ENCODE data around the gene TES.

The TES gene

GRCh38 chr7:116194115-116194514, 16.2 kb upstream of the TES start:
- Histone ChIP-seq H3K27me3 (ENCODE audit: insufficient read depth, low read length) (no peaks in the 10 kb centered on the region), H3K9ac (ENCODE audit: low read depth, low read length) (no peak overlapping the region), H3K9me3 (ENCODE audit: insufficient read depth, low read depth, low read length) (no peaks in the 10 kb centered on the region), H3K36me3 (ENCODE audit: insufficient read depth, low read length) (no peaks in the 10 kb centered on the region), H3K4me3 (ENCODE audit: low read length) (no peak overlapping the region), H3K27ac (ENCODE audit: low read depth, low read length) (no peak overlapping the region), H3K4me1 (ENCODE audit: insufficient read depth, low read length) (no peaks in the 10 kb centered on the region)
- 100% methylated on average over 2 of the region's 2 CpGs for WGBS

DNA sequence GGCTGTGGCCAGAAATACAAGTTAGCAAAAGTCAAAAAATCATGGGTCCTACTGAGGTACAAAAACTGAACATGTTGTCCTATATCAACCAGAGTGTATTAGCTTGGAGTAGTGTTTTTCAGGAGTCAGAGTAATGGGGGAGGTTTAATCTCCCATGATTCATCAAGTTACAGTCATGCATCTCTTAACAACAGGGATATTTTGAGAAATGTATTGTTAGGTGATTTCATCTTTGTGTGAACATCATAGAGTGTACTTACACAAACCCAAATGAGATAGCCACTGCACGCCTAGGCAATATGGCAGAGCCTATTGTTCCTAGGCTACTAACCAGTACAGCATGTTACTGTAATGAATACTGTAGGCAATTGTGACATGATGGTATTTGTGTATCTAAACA, 14.9 kb upstream of the TES start:
- Histone ChIP-seq H3K4me3 (ENCODE audit: low read length) (no peak overlapping the region), H3K27me3 (ENCODE audit: insufficient read depth, low read length) (no peaks in the 10 kb centered on the region), H3K9me3 (ENCODE audit: insufficient read depth, low read depth, low read length) (no peaks in the 10 kb centered on the region), H3K36me3 (ENCODE audit: insufficient read depth, low read length) (no peaks in the 10 kb centered on the region), H3K9ac (ENCODE audit: low read depth, low read length) (no peak overlapping the region), H3K4me1 (ENCODE audit: insufficient read depth, low read length) (no peaks in the 10 kb centered on the region), H3K27ac (ENCODE audit: low read depth, low read length) (no peak overlapping the region)
- WGBS = 89% methylated on average over 1 of the region's 1 CpG

DNA sequence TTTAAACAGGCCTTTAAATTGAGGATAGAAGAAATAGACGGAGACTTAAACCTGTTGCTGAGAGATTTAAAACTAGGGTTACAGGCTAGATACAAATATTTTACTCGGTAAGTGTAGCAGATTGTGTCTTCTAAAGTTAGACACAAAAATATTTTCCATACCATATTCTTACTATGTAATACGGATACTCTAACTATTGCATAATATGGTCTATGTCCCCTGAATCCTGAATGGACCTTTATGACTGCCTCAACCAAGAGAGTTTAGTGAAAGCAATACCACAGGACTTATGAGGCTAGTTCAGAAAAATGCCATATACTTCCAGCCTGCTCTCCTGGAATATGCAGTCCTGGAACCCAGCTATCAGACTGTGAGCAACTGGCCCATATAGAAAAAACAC, 13.4 kb upstream of the TES start:
- no peaks in the 10 kb centered on the region for H3K4me1 ChIP-seq (ENCODE audit: insufficient read depth, low read length)
- no peaks in the 10 kb centered on the region for H3K9me3 ChIP-seq (ENCODE audit: insufficient read depth, low read depth, low read length)
- WGBS = 95% methylated on average over 3 of the region's 3 CpGs
- H3K27me3 ChIP-seq (ENCODE audit: insufficient read depth, low read length) = no peaks in the 10 kb centered on the region
- H3K9ac ChIP-seq (ENCODE audit: low read depth, low read length) = no peak overlapping the region
- no peak overlapping the region for H3K4me3 ChIP-seq (ENCODE audit: low read length)
- H3K27ac ChIP-seq (ENCODE audit: low read depth, low read length) = no peak overlapping the region
- no peaks in the 10 kb centered on the region for H3K36me3 ChIP-seq (ENCODE audit: insufficient read depth, low read length)

GRCh38 chr7:116197360-116197759, 13.0 kb upstream of the TES start:
- H3K4me1 ChIP-seq (ENCODE audit: insufficient read depth, low read length) = no peaks in the 10 kb centered on the region
- no peak overlapping the region for H3K27ac ChIP-seq (ENCODE audit: low read depth, low read length)
- WGBS = 95% methylated on average over 3 of the region's 3 CpGs

DNA sequence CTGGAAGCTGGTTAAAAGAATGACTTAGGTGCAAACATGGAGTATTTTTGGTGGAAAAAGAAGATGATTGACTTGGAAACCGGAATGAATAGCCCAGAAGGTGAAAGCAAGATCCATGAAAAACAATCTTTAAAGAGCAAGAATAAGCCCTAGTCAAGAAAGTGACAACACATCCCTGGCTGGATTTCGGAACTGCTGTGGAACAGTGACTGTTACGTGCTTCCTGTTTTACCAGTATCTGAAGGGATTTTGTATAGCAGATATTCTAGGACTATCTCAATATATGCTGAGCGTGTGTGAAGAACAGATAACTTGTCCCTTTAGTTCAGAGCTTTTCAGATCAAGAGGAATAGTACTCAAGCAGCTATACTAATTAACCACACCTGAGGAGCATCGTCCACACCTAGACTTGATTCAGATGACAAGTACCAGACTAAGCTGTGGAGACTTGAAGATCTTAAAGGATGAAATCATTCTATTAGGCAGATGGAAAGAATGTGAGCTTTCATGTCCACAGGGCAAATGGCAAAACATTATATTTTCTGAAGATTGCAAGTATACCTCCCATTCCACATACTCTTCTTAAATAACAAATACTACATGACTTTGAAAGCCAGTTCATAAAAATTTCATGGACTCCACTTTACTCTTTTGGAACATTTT, 11.5 kb upstream of the TES start:
- H3K9me3 ChIP-seq (ENCODE audit: insufficient read depth, low read depth, low read length) = no peaks in the 10 kb centered on the region
- H3K4me3 ChIP-seq (ENCODE audit: low read length) = no peak overlapping the region
- WGBS = 91% methylated on average over 5 of the region's 5 CpGs
- H3K36me3 ChIP-seq (ENCODE audit: insufficient read depth, low read length) = no peaks in the 10 kb centered on the region
- H3K27ac ChIP-seq (ENCODE audit: low read depth, low read length) = no peak overlapping the region
- no peaks in the 10 kb centered on the region for H3K4me1 ChIP-seq (ENCODE audit: insufficient read depth, low read length)
- H3K27me3 ChIP-seq (ENCODE audit: insufficient read depth, low read length) = no peaks in the 10 kb centered on the region
- no peak overlapping the region for H3K9ac ChIP-seq (ENCODE audit: low read depth, low read length)

More at GRCh38 chr7:116197360-116197759, 13.0 kb upstream of the TES start:
- Histone ChIP-seq H3K9ac (ENCODE audit: low read depth, low read length) (no peak overlapping the region), H3K4me3 (ENCODE audit: low read length) (no peak overlapping the region), H3K36me3 (ENCODE audit: insufficient read depth, low read length) (no peaks in the 10 kb centered on the region), H3K27me3 (ENCODE audit: insufficient read depth, low read length) (no peaks in the 10 kb centered on the region), H3K9me3 (ENCODE audit: insufficient read depth, low read depth, low read length) (no peaks in the 10 kb centered on the region)

DNA sequence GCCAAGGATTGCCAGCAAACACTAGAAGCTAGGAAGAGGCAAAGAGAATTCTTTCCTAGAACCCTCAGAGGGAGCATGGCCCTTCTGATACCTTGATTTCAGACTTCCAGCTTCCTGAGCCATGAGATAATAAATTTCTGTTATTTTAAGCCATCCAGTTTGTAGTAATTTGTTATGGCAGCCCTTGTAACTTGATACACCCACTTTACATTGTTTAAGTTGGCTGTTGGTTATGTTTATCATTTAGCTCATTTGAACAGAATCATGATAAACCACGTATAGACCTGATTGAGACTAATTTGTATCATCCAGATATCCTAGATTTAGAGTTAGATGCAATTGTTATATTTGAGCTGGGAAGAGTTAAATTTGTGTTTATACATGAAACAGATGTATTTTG, 9.4 kb upstream of the TES start:
- WGBS = no CpG with 5 or more reads among the region's 1 CpG
- H3K4me1 ChIP-seq (ENCODE audit: insufficient read depth, low read length) = no peaks in the 10 kb centered on the region
- H3K9me3 ChIP-seq (ENCODE audit: insufficient read depth, low read depth, low read length) = no peaks in the 10 kb centered on the region
- no peaks in the 10 kb centered on the region for H3K27me3 ChIP-seq (ENCODE audit: insufficient read depth, low read length)
- H3K9ac ChIP-seq (ENCODE audit: low read depth, low read length) = no peak overlapping the region
- no peaks in the 10 kb centered on the region for H3K36me3 ChIP-seq (ENCODE audit: insufficient read depth, low read length)
- H3K4me3 ChIP-seq (ENCODE audit: low read length) = no peak overlapping the region
- H3K27ac ChIP-seq (ENCODE audit: low read depth, low read length) = no peak overlapping the region

DNA sequence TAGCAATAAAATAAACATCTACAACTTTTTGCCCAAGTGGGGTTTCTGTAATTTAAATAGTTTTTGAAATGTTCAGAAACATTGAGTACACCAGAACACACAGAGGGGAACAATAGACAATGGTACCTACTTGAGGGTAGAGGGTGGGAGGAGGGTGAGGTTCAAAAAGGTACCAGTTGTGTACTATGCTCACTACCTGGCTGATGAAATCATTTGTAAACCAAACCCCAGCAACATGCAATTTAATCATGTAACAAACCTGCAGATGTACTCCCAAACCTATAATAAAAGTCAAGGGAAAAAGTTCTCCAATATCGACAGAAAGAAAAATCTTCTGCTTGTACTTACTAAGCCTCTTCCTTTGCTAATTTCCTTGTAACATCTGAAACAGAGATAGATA, 4.2 kb upstream of the TES start:
- Histone ChIP-seq H3K36me3 (ENCODE audit: insufficient read depth, low read length) (no peaks in the 10 kb centered on the region), H3K9me3 (ENCODE audit: insufficient read depth, low read depth, low read length) (no peaks in the 10 kb centered on the region), H3K27me3 (ENCODE audit: insufficient read depth, low read length) (peaks cover 17% of the 10 kb centered on the region; the same call in 1 of the 2 replicates), H3K4me1 (ENCODE audit: insufficient read depth, low read length) (peaks cover 5% of the 10 kb centered on the region; the same call in 1 of the 2 replicates), H3K27ac (ENCODE audit: low read depth, low read length) (no peak overlapping the region), H3K4me3 (ENCODE audit: low read length) (no peak overlapping the region), H3K9ac (ENCODE audit: low read depth, low read length) (no peak overlapping the region)
- WGBS = 100% methylated on average over 1 of the region's 1 CpG

DNA sequence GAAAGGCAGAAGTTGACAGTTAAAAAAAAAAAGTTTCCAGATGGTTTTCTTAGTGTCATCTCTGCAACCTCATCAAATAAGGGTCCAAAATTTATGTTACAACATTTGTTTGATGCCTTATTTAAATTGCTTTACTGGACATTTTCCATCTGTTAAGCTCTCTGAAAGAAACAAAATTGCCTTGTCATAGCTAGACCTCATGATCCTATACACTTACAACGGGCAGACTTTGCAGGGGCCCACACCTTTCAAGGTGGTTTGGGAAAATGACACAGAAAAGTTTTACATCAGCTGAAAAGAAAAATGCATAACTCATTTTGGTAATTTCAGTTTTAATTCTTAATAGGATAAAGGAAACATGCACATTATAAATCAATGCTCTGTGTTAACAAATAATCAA, 1.4 kb upstream of the TES start:
- no peaks in the 10 kb centered on the region for H3K9me3 ChIP-seq (ENCODE audit: insufficient read depth, low read depth, low read length)
- no peak overlapping the region for H3K27ac ChIP-seq (ENCODE audit: low read depth, low read length)
- no peaks in the 10 kb centered on the region for H3K36me3 ChIP-seq (ENCODE audit: insufficient read depth, low read length)
- peaks cover 39% of the 10 kb centered on the region; the same call in 1 of the 2 replicates for H3K27me3 ChIP-seq (ENCODE audit: insufficient read depth, low read length)
- H3K9ac ChIP-seq (ENCODE audit: low read depth, low read length) = no peak overlapping the region
- peaks cover 18% of the 10 kb centered on the region for H3K4me1 ChIP-seq (ENCODE audit: insufficient read depth, low read length)
- H3K4me3 ChIP-seq (ENCODE audit: low read length) = no peak overlapping the region
- 100% methylated on average over 1 of the region's 1 CpG for WGBS

DNA sequence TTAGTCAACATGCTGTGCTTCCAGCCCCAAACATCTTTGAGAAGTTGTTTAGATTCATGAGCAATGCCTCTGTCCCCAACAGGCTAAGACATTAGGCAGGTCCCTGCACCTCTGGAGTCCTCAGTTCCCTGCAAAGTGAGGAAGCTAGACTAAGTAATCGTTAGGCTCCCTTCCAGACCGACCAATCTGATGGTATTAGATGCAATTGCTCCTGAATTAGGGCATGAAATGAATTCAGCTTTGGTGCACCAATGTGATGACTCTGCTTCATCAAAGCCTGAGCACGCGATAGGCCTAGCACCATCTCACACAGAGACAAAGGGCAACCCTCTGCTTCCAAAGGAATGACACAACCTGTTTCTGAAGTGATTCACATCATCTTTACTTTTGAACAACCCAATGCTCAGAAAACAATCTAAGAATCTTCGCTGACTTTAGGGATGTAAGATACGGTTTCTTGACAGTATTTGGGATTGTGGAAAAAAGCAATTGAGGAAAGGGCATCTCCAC, 723 bp upstream of the TES start:
- WGBS = 94% methylated on average over 6 of the region's 6 CpGs

GRCh38 chr7:116211006-116211912, 920 bp downstream of the TES start:
- peaks cover 18% of the 10 kb centered on the region for H3K4me1 ChIP-seq (ENCODE audit: insufficient read depth, low read length)
- H3K27ac ChIP-seq (ENCODE audit: low read depth, low read length) = peak overlapping the region; percentile 53; the same call in 1 of the 2 replicates
- peaks cover 39% of the 10 kb centered on the region; the same call in 1 of the 2 replicates for H3K27me3 ChIP-seq (ENCODE audit: insufficient read depth, low read length)
- no peaks in the 10 kb centered on the region for H3K9me3 ChIP-seq (ENCODE audit: insufficient read depth, low read depth, low read length)
- 5% methylated on average over 27 of the region's 27 CpGs for WGBS
- H3K36me3 ChIP-seq (ENCODE audit: insufficient read depth, low read length) = no peaks in the 10 kb centered on the region
- peak overlapping the region; percentile 92 for H3K4me3 ChIP-seq (ENCODE audit: low read length)
- H3K9ac ChIP-seq (ENCODE audit: low read depth, low read length) = peak overlapping the region; percentile 78

More for the DNA sequence above, 723 bp upstream of the TES start:
- Histone ChIP-seq H3K9me3 (ENCODE audit: insufficient read depth, low read depth, low read length) (no peaks in the 10 kb centered on the region), H3K27ac (ENCODE audit: low read depth, low read length) (no peak overlapping the region), H3K4me1 (ENCODE audit: insufficient read depth, low read length) (peaks cover 18% of the 10 kb centered on the region), H3K27me3 (ENCODE audit: insufficient read depth, low read length) (peaks cover 39% of the 10 kb centered on the region; the same call in 1 of the 2 replicates), H3K4me3 (ENCODE audit: low read length) (peak overlapping the region; percentile 92; the same call in 1 of the 2 replicates), H3K9ac (ENCODE audit: low read depth, low read length) (no peak overlapping the region), H3K36me3 (ENCODE audit: insufficient read depth, low read length) (no peaks in the 10 kb centered on the region)

Measured in HUES64 (cell line).